ENCODE data around the gene FLNA. TPM values are rescaled to one million over a fixed set of nuclear protein-coding genes. Genes with fewer than 3 reads are reported as not detected.
A peak's percentile ranks its signal among the peaks of the same experiment; 100 is the strongest.

Gene FLNA
- polyA plus RNA-seq, 2 of the 4 experiments (the other 2 are of a cell fraction) = 303 to 1,116 TPM

- POLR2A ChIA-PET = interaction anchor here (1.3 to 1.6 kb wide), 2 partner anchors 9 to 18 kb away, joined by 9 to 11 read pairs; partner anchors contain the start of gene RPL10
- FAIRE-seq = no peak
- TF ChIP-seq ESRRA (IDR thresholded peaks at IDR 0.05; ENCODE audit: borderline replicate concordance, low read length) (no peak), HMGXB4 (CRISPR knock-in tag; IDR thresholded peaks at IDR 0.05; ENCODE audit: borderline replicate concordance) (no peak), CBX8 (IDR thresholded peaks at IDR 0.05) (no peak), FOXS1 (CRISPR knock-in tag; IDR thresholded peaks at IDR 0.05) (no peak), SREBF2 (IDR thresholded peaks at IDR 0.05) (no peak), JUN (IDR thresholded peaks at IDR 0.05) (peak in 1 of 2 experiments; percentile 12; a peak in 1 of 5 replicates)
- 0% methylated on average over 7 of the region's 38 CpGs for WGBS (ENCODE audit: missing lambda C conversion rate)
- H3K4me2 ChIP-seq = peak overlapping the region; percentile 98
- no peaks in the 10 kb centered on the region for H3K9me3 ChIP-seq
- no peak for ATAC-seq
- CTCF ChIA-PET = interaction anchor here (1.7 kb wide), 1 partner anchor 17 kb away, joined by 8 read pairs; no protein-coding TSS in a partner anchor
- peak overlapping the region; percentile 86 to 96 for H3K27ac ChIP-seq
- H3K4me3 ChIP-seq = peak overlapping the region; percentile 91
- peaks cover 27% of the 10 kb centered on the region for H3K4me1 ChIP-seq
- DNase-seq (ENCODE audit: low read depth in 1 of 2, low spot score in 1 of 2) = no peak
Measured at GRCh38 chrX:154379569-154379951, 5.1 kb upstream of the FLNA start.

GRCh38 chrX:154378799-154379568 is 4.5 kb upstream of the FLNA start, which contains the start of gene EMD:
TSS of gene EMD (plus strand) at chrX:154379295. CDS start at chrX:154379485, 190 bp downstream.
- ChIA-PET POLR2A (interaction anchor here (1.3 to 1.6 kb wide), 2 partner anchors 8 to 19 kb away, joined by 9 to 11 read pairs; partner anchors contain the start of gene RPL10), CTCF (interaction anchor here (1.7 kb wide), 1 partner anchor 16 kb away, joined by 8 read pairs; no protein-coding TSS in a partner anchor)
- peak in 1 of 2 experiments; percentile 64; a peak in 3 of 5 replicates for TF ChIP-seq JUN (IDR thresholded peaks at IDR 0.05)
- no peak for TF ChIP-seq NR3C1 (IDR thresholded peaks at IDR 0.05)
- TF ChIP-seq ZC3H11A (IDR thresholded peaks at IDR 0.05) = no peak
- TF ChIP-seq CTCF (IDR thresholded peaks at IDR 0.05) = no peak
- peak; percentile 94 for TF ChIP-seq REST (IDR thresholded peaks at IDR 0.05)
- TF ChIP-seq HES2 (IDR thresholded peaks at IDR 0.05) = no peak
- TF ChIP-seq USF2 (IDR thresholded peaks at IDR 0.05) = 0 out of 2 replicates have a peak, but pooled peaks have one; percentile 3
- peak; percentile 27; the same call in 1 of the 3 replicates for TF ChIP-seq BCL3 (IDR thresholded peaks at IDR 0.05)
- TF ChIP-seq HEYL (CRISPR knock-in tag; IDR thresholded peaks at IDR 0.05) = no peak
- TF ChIP-seq CBX8 (IDR thresholded peaks at IDR 0.05) = no peak
- peak; percentile 89; the same call in 1 of the 2 replicates for TF ChIP-seq PHF8 (IDR thresholded peaks at IDR 0.05; ENCODE audit: borderline replicate concordance, low read depth)
- TF ChIP-seq CHD2 (IDR thresholded peaks at IDR 0.05; ENCODE audit: low read length, partially characterized antibody) = peak; percentile 90
- TF ChIP-seq E2F6 (IDR thresholded peaks at IDR 0.05; ENCODE audit: borderline replicate concordance, low read depth) = 0 out of 2 replicates have a peak, but pooled peaks have one; percentile 47
- TF ChIP-seq NFE2L2 (conservative IDR thresholded peaks at IDR 0.05; ENCODE audit: low read length) = no peak
- TF ChIP-seq HOXA7 (CRISPR knock-in tag; IDR thresholded peaks at IDR 0.05) = no peak
- peak; percentile 79 for TF ChIP-seq RFX5 (IDR thresholded peaks at IDR 0.05)
- TF ChIP-seq HOXB5 (CRISPR knock-in tag; IDR thresholded peaks at IDR 0.05) = no peak
- no peak for TF ChIP-seq JUNB (IDR thresholded peaks at IDR 0.05)
- no peak for TF ChIP-seq HDAC2 (IDR thresholded peaks at IDR 0.05)
- peak; percentile 67 for TF ChIP-seq POLR2A (IDR thresholded peaks at IDR 0.05; ENCODE audit: low read length)
- peak; percentile 57 for TF ChIP-seq GATA3 (IDR thresholded peaks at IDR 0.05; ENCODE audit: borderline replicate concordance)

More at GRCh38 chrX:154378799-154379568, 4.5 kb upstream of the FLNA start, which contains the start of gene EMD:
- Histone ChIP-seq H3K4me2 (peak within 1 kb of the TSS; percentile 98), H3K4me1 (peaks cover 28% of the 10 kb centered on the region), H3K9me3 (no peaks in the 10 kb centered on the region), H3K4me3 (peak within 1 kb of the TSS; percentile 91), H3K27ac (peak within 1 kb of the TSS; percentile 89 to 99)
- peak; percentile 74 to 90 for ATAC-seq
- peak; percentile 99 for FAIRE-seq
- no CpG with 5 or more reads among the region's 103 CpGs for WGBS (ENCODE audit: missing lambda C conversion rate)
- peak; percentile 66 to 99 for DNase-seq (ENCODE audit: low read depth in 1 of 2, low spot score in 1 of 2)

Measured in A549 (cell line).